ENCODE results near the gene BCKDHA. TPM values are rescaled to one million over a fixed set of nuclear protein-coding genes. Genes with fewer than 3 reads are reported as not detected.

BCKDHA gene
- total RNA-seq, 1 experiment from 2014 or later: 19.4 TPM

GRCh38 chr19:41373993-41374392 is 23.6 kb upstream of the BCKDHA start:
- Histone ChIP-seq H3K9me3 (no peaks in the 10 kb centered on the region), H3K36me3 (ENCODE audit: control insufficient read depth, insufficient read depth, low read length) (no peaks in the 10 kb centered on the region), H3K27me3 (replicated peaks; ENCODE audit: control insufficient read depth, insufficient read depth, low read length) (no peaks in the 10 kb centered on the region), H3K4me1 (no peaks in the 10 kb centered on the region), H3K4me3 (ENCODE audit: low read depth, low read length) (no peak overlapping the region)
- ChIA-PET CTCF (no interaction called here), POLR2A (no interaction called here)
- Mint-ChIP-seq H3K4me3 (ENCODE audit: unreplicated experiment) (no peak overlapping the region), H3K36me3 (ENCODE audit: insufficient read depth, unreplicated experiment) (no peaks in the 10 kb centered on the region), H3K27ac (ENCODE audit: unreplicated experiment) (no peak overlapping the region), H3K27me3 (ENCODE audit: insufficient read depth, unreplicated experiment) (no peaks in the 10 kb centered on the region), H3K4me1 (ENCODE audit: low read depth, unreplicated experiment) (no peaks in the 10 kb centered on the region), H3K9me3 (ENCODE audit: unreplicated experiment) (no peaks in the 10 kb centered on the region)
- no peak for DNase-seq
- no TSS peak for BruUV-seq (replicated peaks)
- no peak for TF ChIP-seq CTCF (IDR thresholded peaks at IDR 0.05; ENCODE audit: insufficient read depth in 1 of 2, low read depth in 1 of 2, low read length in 1 of 2, severe bottlenecking in 1 of 2, unreplicated experiment in 1 of 2)
- intact Hi-C loops (cut with micrococcal nuclease; ENCODE audit: unreplicated experiment): no loop called here

DNA sequence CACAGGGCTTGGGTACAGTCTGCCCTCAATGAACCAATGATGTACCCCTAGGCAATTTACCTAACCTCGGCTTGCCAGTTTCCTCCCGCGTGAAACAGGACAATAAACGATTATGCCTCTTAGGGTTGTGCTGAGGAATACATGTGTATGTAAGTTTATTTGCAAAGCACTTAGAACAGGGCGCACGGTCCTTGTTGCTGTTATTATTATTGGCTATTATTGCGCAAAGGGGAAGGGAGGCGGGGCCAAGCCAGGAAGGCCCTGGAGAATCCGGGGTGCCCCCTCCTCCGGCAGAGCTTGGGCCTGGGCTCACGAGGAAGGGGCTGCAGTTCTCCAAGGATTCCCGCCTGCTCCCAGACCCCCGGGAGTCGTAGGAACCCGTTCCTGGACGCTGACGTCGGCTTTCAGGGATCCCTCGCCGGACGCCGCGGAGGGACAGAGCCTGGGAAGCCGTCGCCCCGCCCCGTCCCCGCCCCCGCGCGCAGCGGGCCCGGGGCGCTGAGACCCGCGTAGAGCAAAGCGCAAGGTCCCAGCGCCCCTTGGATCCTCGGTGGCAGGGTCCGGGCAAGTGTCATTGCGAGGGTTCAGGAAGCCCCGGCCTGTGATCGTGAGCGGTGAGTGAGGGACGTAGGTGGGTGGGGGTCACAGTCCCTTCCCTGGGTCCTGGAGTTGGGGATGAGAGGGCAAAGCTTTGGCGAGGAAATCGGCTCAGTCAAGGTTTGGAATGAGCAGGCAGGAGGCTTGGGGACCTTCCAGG is 21.2 kb upstream of the BCKDHA start, which contains the start of gene TMEM91:
Gene TMEM91, plus strand, starts transcription at position 293 of the 757 bp plus-strand sequence. CDS start 1,777 bp downstream, outside the sequence.
- no peaks in the 10 kb centered on the region for H3K4me1 ChIP-seq
- Mint-ChIP-seq H3K9me3 (ENCODE audit: unreplicated experiment) (no peaks in the 10 kb centered on the region), H3K27ac (ENCODE audit: unreplicated experiment) (no peak within 1 kb of the TSS), H3K4me3 (ENCODE audit: unreplicated experiment) (peak within 1 kb of the TSS; percentile 17), H3K36me3 (ENCODE audit: insufficient read depth, unreplicated experiment) (no peaks in the 10 kb centered on the region), H3K4me1 (ENCODE audit: low read depth, unreplicated experiment) (no peaks in the 10 kb centered on the region), H3K27me3 (ENCODE audit: insufficient read depth, unreplicated experiment) (no peaks in the 10 kb centered on the region)
- peak in 1 of 2 experiments; percentile 37 for DNase-seq
- intact Hi-C loops (cut with micrococcal nuclease; ENCODE audit: unreplicated experiment): no loop called here
- CTCF ChIA-PET: no interaction called here
- peak within 1 kb of the TSS; percentile 51 for H3K4me3 ChIP-seq (ENCODE audit: low read depth, low read length)
- H3K27me3 ChIP-seq (replicated peaks; ENCODE audit: control insufficient read depth, insufficient read depth, low read length): no peaks in the 10 kb centered on the region
- no TSS peak for BruUV-seq (replicated peaks)
- no peaks in the 10 kb centered on the region for H3K36me3 ChIP-seq (ENCODE audit: control insufficient read depth, insufficient read depth, low read length)
- POLR2A ChIA-PET: interaction anchor here (0.5 to 1.3 kb wide), 2 partner anchors 11 to 13 kb away, joined by 3 to 4 read pairs; no protein-coding TSS in a partner anchor
- H3K9me3 ChIP-seq: no peaks in the 10 kb centered on the region
- no peak for TF ChIP-seq CTCF (IDR thresholded peaks at IDR 0.05; ENCODE audit: insufficient read depth in 1 of 2, low read depth in 1 of 2, low read length in 1 of 2, severe bottlenecking in 1 of 2, unreplicated experiment in 1 of 2)

DNA sequence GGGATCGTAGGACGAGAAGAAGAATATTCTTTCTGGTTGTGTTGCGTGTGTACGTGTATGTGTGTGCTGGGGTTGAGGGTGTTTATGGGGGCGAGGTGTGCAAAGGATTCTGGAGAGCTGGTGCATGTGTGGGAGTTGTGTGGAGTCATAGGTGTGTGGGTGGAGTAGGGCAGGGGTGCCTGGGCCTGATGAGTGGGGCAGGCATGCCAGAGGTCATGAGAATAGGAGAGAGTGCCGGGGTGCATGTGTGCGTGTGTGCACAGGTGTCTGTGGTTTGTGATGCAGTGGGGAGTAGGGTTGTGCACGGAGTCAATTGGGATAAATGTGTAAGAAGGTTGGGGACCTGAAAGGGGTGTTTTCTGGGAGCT is 20.6 kb upstream of the BCKDHA start:
- Histone ChIP-seq H3K9me3 (no peaks in the 10 kb centered on the region), H3K4me1 (no peaks in the 10 kb centered on the region), H3K27me3 (replicated peaks; ENCODE audit: control insufficient read depth, insufficient read depth, low read length) (no peaks in the 10 kb centered on the region), H3K4me3 (ENCODE audit: low read depth, low read length) (peak overlapping the region; percentile 51), H3K36me3 (ENCODE audit: control insufficient read depth, insufficient read depth, low read length) (no peaks in the 10 kb centered on the region)
- CTCF ChIA-PET: no interaction called here
- no TSS peak for BruUV-seq (replicated peaks)
- Mint-ChIP-seq H3K27me3 (ENCODE audit: insufficient read depth, unreplicated experiment) (no peaks in the 10 kb centered on the region), H3K4me1 (ENCODE audit: low read depth, unreplicated experiment) (no peaks in the 10 kb centered on the region), H3K36me3 (ENCODE audit: insufficient read depth, unreplicated experiment) (no peaks in the 10 kb centered on the region), H3K9me3 (ENCODE audit: unreplicated experiment) (no peaks in the 10 kb centered on the region), H3K27ac (ENCODE audit: unreplicated experiment) (no peak overlapping the region), H3K4me3 (ENCODE audit: unreplicated experiment) (peak overlapping the region; percentile 17)
- no peak for TF ChIP-seq CTCF (IDR thresholded peaks at IDR 0.05; ENCODE audit: insufficient read depth in 1 of 2, low read depth in 1 of 2, low read length in 1 of 2, severe bottlenecking in 1 of 2, unreplicated experiment in 1 of 2)
- intact Hi-C loops (cut with micrococcal nuclease; ENCODE audit: unreplicated experiment): no loop called here
- POLR2A ChIA-PET: interaction anchor here (1.3 kb wide), 1 partner anchor 13 kb away, joined by 3 read pairs; no protein-coding TSS in a partner anchor
- DNase-seq: no peak
